HG02588 (cell line): ENCODE results near the gene FGF6.
"Not testable (repeated sequence)": the region's sequence is repeated elsewhere in the genome, so short reads cannot be mapped to it uniquely, and the experiment has no call there.

Experiments used
- ATAC-seq: cut with Tn5 transposase; IDR thresholded peaks from one replicate; pipeline ENCODE4 v1.9.1; 2021; ENCODE audit warnings: mild to moderate bottlenecking, moderate library complexity; ENCODE audit not compliant: unreplicated experiment

FGF6 gene

DNA sequence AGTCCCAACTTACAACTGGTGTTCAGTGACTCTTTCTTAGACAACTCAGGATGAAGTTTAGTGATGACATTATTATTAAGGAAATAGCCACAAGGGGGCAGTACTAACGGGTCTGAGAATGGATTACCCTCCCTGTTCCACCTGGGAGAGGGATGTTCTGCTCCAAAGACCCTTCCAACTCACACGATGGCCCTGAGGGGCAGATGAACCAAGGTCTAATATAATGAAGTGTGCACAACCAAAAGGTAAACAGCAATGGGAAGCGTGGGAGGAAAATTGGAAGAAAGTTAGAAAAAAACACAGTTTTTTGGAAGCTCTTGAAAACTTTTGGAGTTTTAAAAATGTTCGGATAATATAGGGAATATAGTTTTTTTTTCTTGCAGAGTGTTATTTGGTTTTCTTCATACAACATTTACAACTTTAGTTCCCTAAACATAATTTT is 24.0 kb downstream of the FGF6 start:
- no peak for ATAC-seq

DNA sequence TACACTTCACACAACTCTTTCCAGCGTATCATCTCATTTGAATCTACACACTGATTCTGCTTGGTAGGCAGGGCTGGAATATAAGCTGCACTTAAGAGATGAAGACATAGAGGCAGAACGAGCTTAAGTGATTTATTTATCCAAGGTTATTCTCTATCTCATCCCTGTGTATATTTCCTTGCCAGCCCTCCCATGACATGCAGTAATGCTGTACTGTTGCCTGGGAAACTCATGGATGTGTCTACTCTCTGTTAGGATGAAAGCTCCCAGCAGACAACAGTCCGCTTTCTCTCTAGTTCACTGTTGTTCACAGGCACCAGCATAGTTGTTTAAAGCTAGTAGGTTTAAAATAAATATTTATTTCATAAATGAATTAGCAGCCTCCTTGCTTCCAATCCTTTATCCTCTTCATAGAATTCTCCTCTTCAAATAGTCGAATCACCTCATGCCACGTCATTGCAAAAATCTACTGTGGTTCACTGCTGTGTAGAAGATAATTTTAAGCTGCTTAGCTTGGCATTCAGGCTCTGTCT is 25.4 kb downstream of the FGF6 start:
- ATAC-seq = no peak

GRCh38 chr12:4418913-4419312 is 26.7 kb downstream of the FGF6 start:
- ATAC-seq = no peak

DNA sequence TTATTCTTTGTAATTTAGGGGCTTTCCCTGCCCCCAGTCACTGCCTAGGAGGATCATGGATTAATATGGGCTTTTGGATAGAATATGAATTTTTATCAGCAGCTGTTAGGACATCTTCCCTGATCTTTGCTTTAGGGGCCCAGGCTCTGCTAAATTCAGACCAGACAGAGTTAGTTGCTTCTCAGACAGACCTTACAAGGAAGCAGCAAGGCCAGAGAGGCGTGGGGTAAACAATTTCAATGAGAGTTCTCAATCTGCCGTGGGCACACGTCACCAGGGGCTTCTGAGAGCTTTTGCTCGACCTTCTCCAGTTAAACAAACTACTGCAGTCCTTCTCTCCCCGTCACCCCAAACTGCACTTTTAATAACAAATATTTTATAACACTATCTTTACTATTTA is 27.7 kb downstream of the FGF6 start:
- ATAC-seq = no peak

GRCh38 chr12:4417455-4417854 is 28.2 kb downstream of the FGF6 start:
- no peak for ATAC-seq

GRCh38 chr12:4416276-4416675 is 29.3 kb downstream of the FGF6 start:
- no peak for ATAC-seq

- ATAC-seq = no peak
Observed at GRCh38 chr12:4412465-4412864, 33.1 kb downstream of the FGF6 start.

DNA sequence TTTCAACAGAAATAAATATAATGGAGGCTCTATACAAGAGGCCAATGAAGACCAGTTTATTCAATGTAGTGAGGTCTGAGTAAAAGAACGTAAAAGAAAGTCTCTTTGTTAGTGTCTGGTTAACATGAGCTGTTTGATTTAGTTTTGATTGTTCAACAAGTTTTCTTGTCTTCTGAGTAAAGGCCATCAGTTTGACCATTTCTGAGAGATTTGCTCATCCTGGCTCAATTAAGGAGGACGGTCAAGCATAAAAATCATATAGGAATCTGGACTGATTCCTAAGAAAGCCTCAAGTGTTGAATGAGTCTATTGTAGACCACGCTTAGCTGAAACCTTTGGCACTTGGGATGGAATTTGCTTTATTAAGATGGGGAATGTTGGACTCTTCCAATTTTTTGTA is 33.6 kb downstream of the FGF6 start:
- ATAC-seq = no peak

DNA sequence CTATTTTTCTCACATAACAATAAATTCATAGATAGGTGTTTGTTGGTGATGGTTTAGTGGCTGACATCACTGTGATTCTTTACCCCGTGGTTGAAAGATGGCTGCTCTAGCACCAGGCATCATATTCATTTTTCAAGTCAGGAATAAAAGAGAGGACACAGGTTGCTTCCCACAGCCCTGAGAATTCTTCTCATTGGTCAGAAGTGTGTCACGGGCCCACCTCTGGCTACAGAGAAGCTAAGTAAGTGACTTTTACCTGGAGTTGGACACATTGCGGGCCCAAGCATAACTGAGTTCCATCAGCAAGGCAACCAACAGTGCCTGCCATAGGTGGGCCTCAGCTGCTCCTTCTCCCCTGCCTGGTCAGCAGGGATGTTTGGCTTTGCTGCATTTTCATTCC is 38.5 kb downstream of the FGF6 start:
- no peak for ATAC-seq

DNA sequence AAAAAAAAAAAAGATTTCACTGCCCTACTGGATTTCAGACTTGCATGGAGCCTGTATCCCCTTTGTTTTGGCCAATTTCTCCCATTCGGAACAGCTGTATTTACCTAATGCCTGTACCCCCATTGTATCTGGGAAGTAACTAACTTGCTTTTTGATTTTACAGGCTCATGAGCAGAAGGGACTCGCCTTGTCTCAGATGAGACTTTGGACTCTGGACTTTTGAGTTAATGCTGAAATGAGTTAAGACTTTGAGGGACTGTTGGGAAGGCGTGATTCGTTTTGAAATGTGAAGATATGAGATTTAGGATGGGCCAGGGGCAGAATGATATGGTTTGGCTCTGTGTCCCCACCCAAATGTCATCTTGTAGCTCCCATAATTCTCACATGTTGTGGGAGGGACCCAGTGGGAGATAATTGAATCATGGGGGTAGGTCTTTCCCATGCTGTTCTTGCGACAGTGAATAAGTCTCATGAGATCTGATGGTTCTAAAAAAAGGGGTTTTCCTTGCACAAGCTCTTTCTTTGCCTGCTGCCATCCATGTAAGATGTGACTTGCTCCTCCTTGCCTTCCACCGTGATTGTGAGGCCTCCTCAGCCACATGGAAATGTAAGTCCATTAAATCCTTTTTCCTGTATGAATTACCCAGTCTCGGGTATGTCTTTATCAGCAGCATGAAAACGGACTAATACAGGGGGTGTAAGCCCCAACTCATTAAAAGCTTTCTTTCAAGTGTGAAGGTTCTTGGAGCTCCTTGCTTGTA is 40.6 kb downstream of the FGF6 start:
- ATAC-seq = not testable (repeated sequence)

- ATAC-seq = no peak
Observed at GRCh38 chr12:4402996-4403395, 42.6 kb downstream of the FGF6 start.

DNA sequence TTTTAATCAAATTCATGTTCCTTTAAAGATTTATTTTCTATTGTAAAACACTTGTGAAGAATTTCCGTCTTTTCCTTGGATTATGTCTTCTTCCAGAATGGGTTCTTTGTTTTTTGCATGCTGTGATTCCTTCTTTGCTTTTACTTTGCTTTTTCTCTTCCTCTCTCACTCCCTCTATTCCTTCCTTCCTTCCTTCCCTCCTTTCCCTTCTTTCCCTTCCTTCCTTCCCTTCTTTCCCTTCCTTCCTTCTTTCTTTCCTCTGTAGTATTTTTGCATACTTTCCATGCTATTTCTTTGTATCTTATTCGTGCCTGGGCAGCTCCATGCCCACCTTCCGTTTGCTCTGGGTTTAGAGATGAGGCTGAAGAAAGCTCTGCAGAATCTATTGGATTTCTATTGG is 44.5 kb downstream of the FGF6 start:
- ATAC-seq = no peak

- no peak for ATAC-seq
Observed at GRCh38 chr12:4395818-4396217, 49.8 kb downstream of the FGF6 start.

GRCh38 chr12:4393211-4393610 is 52.4 kb downstream of the FGF6 start:
- ATAC-seq = no peak

DNA sequence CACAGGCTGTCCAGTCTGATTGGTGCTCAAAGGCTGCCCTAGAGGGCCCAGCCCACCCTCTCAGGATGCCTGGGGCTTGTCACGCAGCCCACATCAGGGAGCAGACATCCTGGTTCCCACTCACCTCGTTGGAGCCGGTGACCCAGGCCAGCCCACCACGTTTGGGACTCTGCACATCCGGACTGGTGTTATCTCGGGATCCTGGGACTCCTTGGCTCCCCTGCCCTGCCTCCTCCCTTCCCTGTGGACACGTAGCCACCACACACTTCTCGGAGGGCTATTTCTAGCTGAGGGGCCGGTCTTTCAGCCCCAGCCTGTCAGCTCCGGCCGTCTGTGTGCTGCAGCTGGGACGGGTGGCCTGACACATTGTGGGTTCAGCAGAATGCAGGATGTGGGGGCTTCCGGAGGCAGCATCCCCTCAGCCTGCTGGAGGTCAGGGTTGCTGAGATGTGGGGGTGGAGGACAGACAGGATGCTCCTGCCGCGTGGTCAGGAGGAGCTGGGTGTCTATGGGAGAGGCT is 53.3 kb downstream of the FGF6 start:
- ATAC-seq = no peak

GRCh38 chr12:4388662-4389061 is 57.0 kb downstream of the FGF6 start:
- ATAC-seq = no peak

- no peak for ATAC-seq
Observed at GRCh38 chr12:4388032-4388431, 57.6 kb downstream of the FGF6 start.

GRCh38 chr12:4387607-4388006 is 58.0 kb downstream of the FGF6 start:
- ATAC-seq = no peak

- no peak for ATAC-seq
Observed at GRCh38 chr12:4386801-4387200, 58.8 kb downstream of the FGF6 start.
